Measurements from ENCODE around the gene TBC1D23.
"Not testable (repeated sequence)": the region's sequence is repeated elsewhere in the genome, so short reads cannot be mapped to it uniquely, and the experiment has no call there.

TBC1D23 gene

DNA sequence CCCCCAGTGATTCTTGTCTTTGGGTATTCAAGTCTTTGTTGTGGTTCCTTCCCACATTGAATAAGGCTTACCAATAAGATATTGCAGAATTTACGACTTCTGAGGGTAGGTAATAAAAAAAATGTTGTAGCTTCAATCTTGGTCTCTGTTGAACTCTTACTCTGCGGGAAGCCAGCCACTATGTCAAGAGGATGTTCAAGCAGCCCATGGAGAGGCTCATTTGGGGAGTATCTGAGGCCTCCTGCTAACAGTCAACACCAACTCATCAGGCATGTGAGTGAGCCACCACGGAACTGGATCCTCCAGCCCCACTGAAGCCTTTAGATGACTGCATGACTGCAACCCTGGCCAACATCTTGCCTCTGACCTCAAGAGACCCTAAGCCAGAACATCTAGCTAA lies 3.2 kb upstream of the TBC1D23 start:
- DNase-seq (ENCODE audit: low spot score): no peak

- no peak for DNase-seq (ENCODE audit: low spot score)
Measured at GRCh38 chr3:100260081-100260684, 609 bp upstream of the TBC1D23 start.

GRCh38 chr3:100261485-100261903 lies 702 bp downstream of the TBC1D23 start:
- no peak for DNase-seq (ENCODE audit: low spot score)

DNA sequence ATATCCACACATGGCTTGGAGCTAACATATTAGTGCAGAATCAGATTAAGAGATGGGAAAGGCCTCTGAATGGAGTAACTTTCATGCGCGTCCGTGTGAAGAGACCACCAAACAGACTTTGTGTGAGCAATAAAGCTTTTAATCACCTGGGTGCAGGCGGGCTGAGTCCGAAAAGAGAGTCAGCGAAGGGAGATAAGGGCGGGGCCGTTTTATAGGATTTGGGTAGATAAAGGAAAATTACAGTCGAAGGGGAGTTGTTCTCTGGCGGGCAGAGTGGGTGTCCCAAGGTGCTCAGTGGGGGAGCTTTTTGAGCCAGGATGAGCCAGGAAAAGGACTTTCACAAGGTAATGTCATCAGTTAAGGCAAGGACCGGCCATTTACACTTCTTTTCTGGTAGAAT lies 2.1 kb downstream of the TBC1D23 start:
- not testable (repeated sequence) for DNase-seq (ENCODE audit: low spot score)

DNA sequence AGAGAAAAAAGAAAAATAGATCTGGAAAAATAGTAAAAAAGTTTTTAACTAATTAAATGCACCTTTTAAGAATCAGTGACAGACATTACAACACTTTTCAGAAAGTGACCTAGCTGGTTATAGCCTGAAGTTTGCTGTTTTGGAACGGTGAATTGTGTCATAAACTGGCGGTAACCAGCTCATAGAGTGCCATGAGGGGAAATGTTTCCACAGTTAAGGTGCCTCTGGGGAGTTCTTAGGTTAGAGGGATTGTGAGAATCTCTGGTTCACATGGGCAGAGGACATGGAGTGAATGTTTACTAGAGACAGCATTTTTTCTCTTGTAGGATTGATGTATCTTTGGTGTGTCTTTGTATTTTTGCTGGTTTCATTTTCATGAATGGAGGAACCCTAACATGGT lies 2.8 kb downstream of the TBC1D23 start:
- no peak for DNase-seq (ENCODE audit: low spot score)

GRCh38 chr3:100264242-100264641 lies 3.5 kb downstream of the TBC1D23 start:
- no peak for DNase-seq (ENCODE audit: low spot score)

GRCh38 chr3:100265016-100265415 lies 4.2 kb downstream of the TBC1D23 start:
- DNase-seq (ENCODE audit: low spot score): no peak

DNA sequence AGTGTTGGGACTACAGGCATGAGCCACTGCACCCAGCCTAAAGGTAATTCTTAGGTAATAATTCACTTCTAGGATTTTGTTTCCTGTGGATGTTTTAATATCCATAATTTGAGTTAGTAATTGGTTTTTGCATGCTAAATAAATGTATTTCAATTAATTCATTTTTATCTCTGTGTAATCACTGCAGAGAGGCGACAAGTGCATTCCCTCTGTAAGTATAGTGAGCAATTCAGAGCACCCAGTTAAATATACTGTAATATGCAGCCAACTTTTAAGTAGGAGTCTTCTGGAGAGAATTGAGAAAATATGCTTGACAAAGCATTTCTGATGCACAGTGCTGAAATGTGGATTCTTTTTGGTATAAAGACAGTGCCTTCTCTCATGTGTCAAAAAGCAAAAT lies 5.7 kb downstream of the TBC1D23 start:
- no peak for DNase-seq (ENCODE audit: low spot score)

- no peak for DNase-seq (ENCODE audit: low spot score)
Measured at GRCh38 chr3:100268156-100268555, 7.4 kb downstream of the TBC1D23 start.

DNA sequence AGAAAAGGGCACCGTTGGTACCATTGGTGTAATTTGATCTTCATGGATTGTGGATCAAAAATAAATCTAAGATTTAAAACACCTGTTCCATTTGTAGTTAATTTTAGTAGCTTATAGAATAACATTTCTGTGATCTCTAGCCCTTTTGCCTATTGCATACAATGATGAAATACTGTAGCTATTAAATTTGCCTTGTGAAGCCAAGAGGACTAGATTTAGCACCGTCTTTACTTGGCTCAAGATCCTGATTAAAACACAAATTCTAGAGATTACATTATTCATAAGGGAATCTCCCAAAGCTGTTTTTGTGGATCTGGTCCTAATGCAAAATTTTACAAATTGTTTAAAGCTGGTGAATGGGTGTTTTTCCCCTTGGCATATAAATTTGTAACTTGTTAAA lies 8.2 kb downstream of the TBC1D23 start:
- DNase-seq (ENCODE audit: low spot score): no peak

DNA sequence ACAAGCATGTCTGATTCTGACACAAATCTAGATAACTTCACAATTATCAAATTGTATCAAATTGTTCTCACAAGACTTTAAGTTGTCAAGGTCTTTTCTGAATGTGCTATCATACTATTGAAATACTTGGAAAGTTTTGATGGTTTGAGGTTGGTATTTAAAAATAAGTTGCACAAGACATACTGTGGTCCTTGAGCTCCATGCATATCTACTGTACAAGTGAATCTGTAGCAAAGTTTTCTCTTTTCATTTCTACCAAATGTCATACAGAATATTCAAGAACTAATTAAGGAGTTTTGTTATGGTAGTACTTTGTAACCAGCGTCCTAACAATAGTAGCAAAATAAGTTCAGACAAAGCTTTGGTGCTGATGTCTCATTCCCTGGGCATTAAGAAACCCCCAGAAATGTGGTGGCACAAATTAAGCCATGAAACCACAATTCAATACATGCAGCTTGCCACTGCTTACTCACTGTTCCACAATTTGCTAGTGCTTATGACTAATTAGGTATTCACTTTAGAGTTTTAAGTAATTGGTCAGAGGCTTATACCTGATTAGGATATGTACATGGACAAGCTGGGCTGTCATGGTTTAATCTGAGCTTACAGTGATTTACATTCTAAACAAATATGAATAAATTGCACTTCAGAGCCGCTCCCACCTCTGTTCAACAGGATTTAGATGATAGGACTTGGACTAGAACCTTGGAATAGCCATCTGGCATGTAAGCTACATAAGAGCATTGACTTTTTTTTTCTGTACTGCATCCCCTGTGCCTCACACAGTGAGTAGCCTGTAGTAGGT lies 8.8 kb downstream of the TBC1D23 start:
- DNase-seq (ENCODE audit: low spot score): peak; percentile 70

DNA sequence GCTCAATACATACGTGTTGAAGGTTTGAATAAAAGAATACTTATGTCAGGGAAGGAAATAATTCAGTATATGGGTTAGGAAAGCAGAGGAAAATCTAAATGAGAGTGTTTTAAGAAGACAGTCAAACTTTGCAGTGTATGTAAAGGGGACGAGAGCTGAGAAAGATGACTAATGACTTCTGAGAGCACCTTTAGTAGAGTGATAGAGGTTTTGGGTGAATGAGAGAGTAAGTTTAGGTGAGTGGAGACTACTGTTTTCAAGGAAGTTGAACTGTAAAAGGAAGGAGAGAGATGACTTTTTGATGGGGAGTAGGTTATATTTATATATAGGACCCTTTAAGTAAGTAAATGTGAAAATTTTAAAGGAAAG lies 9.4 kb downstream of the TBC1D23 start:
- DNase-seq (ENCODE audit: low spot score): no peak

- no peak for DNase-seq (ENCODE audit: low spot score)
Measured at GRCh38 chr3:100271522-100271921, 10.7 kb downstream of the TBC1D23 start.

DNA sequence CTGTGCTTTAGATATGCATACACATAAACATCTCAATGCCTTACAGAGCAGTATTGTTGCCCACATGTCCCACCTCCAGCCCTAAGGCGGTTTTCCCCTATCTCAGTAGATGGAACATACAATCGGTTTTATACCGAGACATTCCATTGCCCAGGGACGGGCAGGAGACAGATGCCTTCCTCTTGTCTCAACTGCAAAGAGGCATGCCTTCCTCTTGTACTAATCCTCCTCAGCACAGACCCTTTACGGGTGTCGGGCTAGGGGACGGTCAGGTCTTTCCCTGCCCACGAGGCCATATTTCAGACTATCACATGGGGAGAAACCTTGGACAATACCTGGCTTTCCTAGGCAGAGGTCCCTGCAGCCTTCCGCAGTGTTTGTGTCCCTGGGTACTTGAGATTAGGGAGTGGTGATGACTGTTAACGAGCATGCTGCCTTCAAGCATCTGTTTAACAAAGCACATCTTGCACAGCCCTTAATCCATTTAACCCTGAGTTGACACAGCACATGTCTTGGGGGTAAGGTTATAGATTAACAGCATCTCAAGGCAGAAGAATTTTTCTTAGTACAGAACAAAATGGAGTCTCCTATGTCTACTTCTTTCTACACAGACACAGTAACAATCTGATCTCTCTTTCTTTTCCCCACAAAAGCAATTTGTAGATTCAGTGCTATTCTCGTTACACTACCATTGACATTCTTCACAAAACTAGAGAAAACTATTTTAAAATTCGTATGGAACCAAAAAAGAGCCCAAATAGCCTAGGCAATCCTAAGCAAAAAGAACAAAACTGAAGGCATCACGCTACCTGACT lies 12.2 kb downstream of the TBC1D23 start:
- not testable (repeated sequence) for DNase-seq (ENCODE audit: low spot score)

- DNase-seq (ENCODE audit: low spot score): no peak
Measured at GRCh38 chr3:100274361-100274760, 13.6 kb downstream of the TBC1D23 start.

DNA sequence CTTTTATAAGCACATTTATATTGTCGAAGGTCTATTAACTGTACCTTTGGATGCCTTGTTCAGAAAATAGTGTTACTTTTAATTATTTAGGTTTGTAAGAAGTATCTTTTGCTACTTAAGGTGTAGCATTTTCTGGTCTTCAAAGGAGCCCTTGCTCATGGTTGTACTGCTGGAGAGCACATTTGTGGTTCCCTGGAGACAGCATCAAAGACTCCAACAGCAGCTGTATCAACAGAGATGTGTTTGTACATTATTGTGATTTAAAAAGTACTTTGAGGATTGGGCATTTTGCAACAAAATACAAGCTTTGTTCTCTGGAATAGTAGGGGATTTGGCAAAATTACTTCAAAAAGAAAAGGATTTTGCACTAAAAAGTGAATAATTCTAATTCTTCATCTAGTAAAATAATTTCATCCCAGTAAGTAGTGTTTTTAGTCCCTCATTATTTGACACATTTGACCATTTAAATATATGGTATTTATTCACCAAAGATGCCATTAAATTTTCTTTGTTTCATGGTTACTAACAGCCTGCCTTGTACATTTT lies 16.5 kb downstream of the TBC1D23 start:
- no peak for DNase-seq (ENCODE audit: low spot score)

DNA sequence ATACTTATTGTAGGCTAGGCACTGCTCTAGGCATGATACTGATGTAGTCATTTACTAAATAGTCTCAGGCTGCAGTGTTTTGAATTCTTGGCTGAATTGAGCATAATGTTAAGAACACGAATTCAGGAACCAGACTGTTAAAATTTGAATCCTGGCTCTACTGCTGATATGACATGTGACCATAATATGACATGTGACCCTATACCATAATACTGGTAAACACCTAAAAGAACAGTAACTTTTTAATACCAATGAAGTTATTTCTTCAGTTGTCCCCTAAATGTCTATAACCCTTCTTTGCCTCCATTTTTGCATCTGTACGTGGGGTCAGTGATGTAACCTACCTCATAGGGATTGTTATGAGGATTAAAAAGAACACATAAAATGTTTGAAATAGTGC lies 18.1 kb downstream of the TBC1D23 start:
- DNase-seq (ENCODE audit: low spot score): no peak

GRCh38 chr3:100288288-100288894 lies 27.6 kb downstream of the TBC1D23 start:
- DNase-seq (ENCODE audit: low spot score): no peak

DNA sequence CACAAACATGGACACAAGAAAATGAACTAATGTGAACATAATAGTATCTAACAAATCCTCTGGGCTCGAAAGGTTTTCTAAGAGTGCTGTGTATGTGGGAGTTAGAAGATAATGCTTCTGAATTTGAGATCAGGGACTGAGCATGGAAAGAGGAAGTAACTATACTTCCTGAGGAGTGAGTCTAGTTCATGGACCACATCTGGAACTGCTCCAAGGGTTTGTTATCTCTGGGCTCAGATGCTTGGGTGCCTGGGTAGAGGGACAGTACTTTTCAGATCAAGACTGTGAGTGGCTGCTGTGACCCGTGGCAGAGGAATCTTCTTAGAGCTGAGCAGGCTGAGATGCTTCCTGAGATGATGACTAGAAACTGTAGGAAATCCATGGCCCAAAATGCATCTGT lies 28.5 kb downstream of the TBC1D23 start:
- DNase-seq (ENCODE audit: low spot score): no peak

DNA sequence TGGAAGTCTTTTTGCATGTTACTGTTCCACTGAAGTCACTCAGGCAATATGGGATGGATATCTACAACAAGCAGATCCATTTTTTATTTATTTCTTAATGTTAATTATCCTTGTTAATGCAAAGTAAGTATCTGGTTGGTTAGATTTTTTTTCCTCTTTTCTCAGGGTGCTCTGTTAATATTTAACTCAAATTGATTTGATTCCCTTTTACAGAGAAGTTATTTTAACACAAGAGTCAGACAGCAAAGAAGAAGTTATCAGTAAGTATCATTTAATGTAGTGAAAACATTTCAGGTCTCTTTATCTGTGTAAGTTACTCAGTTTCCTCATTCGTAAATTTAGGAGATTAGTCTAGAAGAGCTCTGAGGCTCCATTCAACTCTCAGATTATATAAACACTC lies 34.3 kb downstream of the TBC1D23 start:
- DNase-seq (ENCODE audit: low spot score): no peak

DNA sequence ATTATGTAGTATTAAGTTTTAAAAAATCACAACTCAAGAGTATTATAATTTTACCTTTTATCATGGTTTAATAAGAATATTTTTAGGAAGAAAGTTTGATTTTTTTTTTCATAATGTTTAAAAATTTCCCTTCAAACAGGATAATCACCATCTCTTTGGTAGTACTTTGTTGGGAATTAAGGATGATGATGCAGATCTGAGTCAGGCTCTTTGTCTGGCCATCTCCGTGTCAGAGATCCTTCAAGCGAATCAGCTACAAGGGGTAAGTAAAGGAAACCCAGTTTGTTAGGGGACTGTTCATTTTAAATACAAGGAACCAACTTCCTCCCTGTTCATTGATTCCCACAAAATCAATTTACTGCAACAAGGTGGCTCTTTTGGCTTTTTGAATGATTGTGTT lies 37.0 kb downstream of the TBC1D23 start:
- no peak for DNase-seq (ENCODE audit: low spot score)

GRCh38 chr3:100299016-100299415 lies 38.2 kb downstream of the TBC1D23 start:
- no peak for DNase-seq (ENCODE audit: low spot score)
